Activated effector memory CD4-positive, alpha-beta T cell treated with anti-CD3 and anti-CD28 coated beads, Interleukin-2, amount 50 U/mL, for 16 hours (primary cell): ENCODE measurements around the gene PRR20D.
"Not testable (repeated sequence)": the region's sequence is repeated elsewhere in the genome, so short reads cannot be mapped to it uniquely, and the experiment has no call there.

ENCODE experiments used
- DNase-seq: peaks from one replicate; pipeline ENCODE4 v3.0.0-alpha.2; 2020

Gene PRR20D

DNA sequence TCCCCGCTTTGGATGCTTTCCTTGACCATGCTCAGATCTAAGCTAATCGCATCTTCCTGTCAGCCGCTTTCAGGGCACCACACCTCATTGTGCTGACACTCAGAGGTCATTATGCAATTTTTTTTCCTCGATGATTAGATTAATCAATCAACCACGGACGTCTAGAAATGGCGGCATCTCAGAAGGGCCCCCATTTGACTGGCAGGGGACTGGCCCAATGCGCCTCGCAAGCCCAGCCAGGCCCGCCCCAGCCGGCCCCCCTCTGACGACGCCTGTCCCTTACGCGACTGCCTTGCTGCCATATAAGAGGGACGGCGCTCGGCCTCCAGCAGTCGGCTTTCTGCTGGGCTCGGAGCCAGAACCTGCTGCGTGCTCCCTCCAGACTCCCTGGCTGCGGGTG, at the start of gene PRR20D:
Gene PRR20D (plus strand): TSS at position 301 of the 400 bp plus-strand sequence. CDS start 387 bp downstream, outside the sequence.
- not testable (repeated sequence) for DNase-seq

DNA sequence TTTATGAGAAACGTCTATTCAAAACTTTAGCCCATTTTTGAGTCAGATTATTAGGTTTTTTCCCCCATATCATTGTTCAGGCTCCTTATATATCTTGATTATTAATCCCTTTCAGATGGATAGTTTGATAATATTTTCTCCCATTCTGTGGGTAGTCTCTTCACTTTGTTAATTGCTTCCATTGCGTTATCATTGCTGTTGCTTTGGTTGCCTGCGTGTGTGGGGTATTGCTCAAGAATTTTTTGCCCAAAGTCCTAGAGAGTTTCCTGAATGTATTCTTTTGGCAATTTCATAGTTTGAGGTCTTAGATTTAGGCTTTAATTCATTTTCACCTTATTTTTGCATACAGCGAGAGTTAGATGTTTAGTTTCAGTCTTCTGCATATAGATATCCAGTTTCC, 45.5 kb upstream of the PRR20D start:
- no peak for DNase-seq

- no peak for DNase-seq
These were observed 36.8 kb upstream of the PRR20D start for GRCh38 chr13:57123681-57124080.

DNA sequence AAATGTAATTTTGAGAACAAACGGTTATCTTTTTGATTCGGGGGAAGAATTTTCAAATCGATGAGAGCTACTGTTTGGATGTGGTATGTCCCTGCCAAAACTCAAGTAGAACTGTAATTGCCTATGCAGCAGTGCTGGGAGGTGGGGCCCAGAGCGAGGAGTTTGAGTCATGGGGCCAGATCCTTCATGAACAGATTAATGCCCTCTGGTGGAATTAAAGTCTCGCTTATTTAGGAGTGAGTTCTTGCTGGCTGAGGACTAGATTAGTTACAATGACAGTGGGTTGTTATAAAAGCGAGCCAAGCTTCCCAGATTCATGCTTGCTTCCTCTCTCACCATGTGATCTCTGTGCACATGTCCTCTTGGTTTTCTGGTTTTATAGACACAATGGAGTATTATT, 31.5 kb upstream of the PRR20D start:
- DNase-seq: no peak

- no peak for DNase-seq
These were observed 24.3 kb upstream of the PRR20D start for GRCh38 chr13:57136093-57136492.

GRCh38 chr13:57137585-57137984, 22.8 kb upstream of the PRR20D start:
- DNase-seq: no peak

- DNase-seq: no peak
These were observed 21.4 kb upstream of the PRR20D start for GRCh38 chr13:57138988-57139387.

GRCh38 chr13:57139781-57140180, 20.7 kb upstream of the PRR20D start:
- not testable (repeated sequence) for DNase-seq

- not testable (repeated sequence) for DNase-seq
These were observed 20.0 kb upstream of the PRR20D start, which contains the start of gene PRR20A for GRCh38 chr13:57140235-57140968. TSS of gene PRR20A (plus strand) at chr13:57140918. CDS start at chr13:57141305, 387 bp downstream.

GRCh38 chr13:57147188-57147587, 13.2 kb upstream of the PRR20D start, which contains the start of gene PRR20B:
TSS of gene PRR20B (plus strand) at chr13:57147488. CDS start at chr13:57147875, 387 bp downstream.
- DNase-seq: not testable (repeated sequence)

GRCh38 chr13:57148106-57148505, 12.3 kb upstream of the PRR20D start:
- DNase-seq: not testable (repeated sequence)

- DNase-seq: not testable (repeated sequence)
These were observed 6.7 kb upstream of the PRR20D start, which contains the start of gene PRR20C for GRCh38 chr13:57153761-57154160. TSS of gene PRR20C (plus strand) at chr13:57154061. CDS start at chr13:57154448, 387 bp downstream.

- DNase-seq: not testable (repeated sequence)
These were observed 6.5 kb downstream of the PRR20D start, which contains the start of gene PRR20E for GRCh38 chr13:57166897-57167296. TSS of gene PRR20E (plus strand) at chr13:57167197. CDS start at chr13:57167584, 387 bp downstream.

DNA sequence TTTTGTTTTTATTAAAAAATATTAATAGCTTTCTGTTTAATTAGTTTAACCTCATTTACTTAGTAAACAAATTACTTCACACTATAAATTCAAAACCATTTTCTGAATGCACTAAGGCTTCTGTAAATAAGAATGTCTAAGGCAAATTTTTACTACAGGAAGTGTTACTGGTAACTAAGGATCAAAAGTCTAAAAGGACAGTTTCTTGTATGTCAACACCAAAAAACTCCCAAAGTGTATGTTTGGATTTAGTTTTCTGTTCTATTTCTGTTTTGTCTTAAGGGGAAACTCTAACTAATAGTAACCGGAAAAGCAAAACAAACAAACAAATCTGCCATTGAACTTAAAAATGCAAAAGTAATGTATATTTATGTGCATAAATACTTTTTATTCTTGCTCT, 31.2 kb downstream of the PRR20D start:
- DNase-seq: no peak

DNA sequence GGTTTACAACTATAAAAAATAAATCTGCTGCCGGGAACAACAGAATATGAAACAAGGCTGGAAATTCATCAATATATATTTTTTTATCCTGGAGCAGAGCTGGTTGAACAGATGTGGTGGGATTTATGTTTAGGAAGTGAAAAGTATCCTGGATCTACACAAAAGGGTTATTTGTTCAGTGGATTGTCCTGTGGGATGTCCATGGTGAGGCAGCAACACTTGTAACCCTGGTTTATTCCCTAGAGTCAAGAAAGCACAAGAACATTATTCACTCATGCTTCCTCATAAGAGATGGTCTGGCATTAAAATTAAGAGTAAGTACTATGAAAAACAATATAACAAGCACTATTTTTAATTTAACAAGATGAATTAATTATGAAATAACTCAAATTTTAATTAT, 52.6 kb downstream of the PRR20D start:
- DNase-seq: no peak
